GM10248 (cell line): Measurements from ENCODE around the gene PITPNC1.

ENCODE experiments used
- CTCF ChIA-PET: fragments of 300-600 bp; sonication (Branson Sonifier 250); formaldehyde crosslinking; extraction: SDS; loops from one replicate; lab custom pipeline; 2021; ENCODE audit warnings: antibody characterized with exemption; lab: Yijun Ruan, JAX
- POLR2A ChIA-PET: fragments of 350-650 bp; sonication (Branson Sonifier 250); formaldehyde crosslinking; extraction: SDS; loops from one replicate; lab custom pipeline; 2020; ENCODE audit warnings: antibody characterized with exemption; lab: Yijun Ruan, JAX
- DNase-seq: peaks from one replicate; pipeline ENCODE4 v3.0.0; 2012; ENCODE audit errors: extremely low spot score
- TF ChIP-seq, protein P1 (sequence below): IDR thresholded peaks from 2 replicates; pipeline ENCODE4 v1.5.1; 2012; ENCODE audit warnings: mild to moderate bottlenecking, low read depth; ENCODE audit errors: extremely low read depth, missing control alignments, control extremely low read depth

Gene PITPNC1

DNA sequence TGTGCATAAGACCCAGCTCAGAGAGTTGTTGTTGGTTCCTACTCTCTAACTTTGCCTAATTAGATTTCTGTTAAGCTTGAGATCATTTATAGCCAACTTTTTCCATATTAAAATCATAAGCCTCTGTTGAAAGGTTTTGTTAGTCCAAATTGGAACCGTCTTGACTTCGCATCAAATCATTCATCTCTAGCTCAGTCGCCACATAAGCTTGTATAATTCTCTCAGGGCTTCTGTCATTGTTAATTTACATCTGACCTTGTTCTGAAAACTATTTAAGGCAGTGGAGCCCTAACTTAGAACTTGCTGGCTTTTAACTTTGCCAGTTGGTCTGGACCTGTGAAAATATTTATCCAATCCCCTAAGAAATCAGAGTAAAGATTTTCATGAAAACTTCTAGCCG is 107.2 kb downstream of the PITPNC1 start:
- no peak for DNase-seq
- ChIA-PET POLR2A (no interaction called here), CTCF (interaction anchor here (0.7 to 5.3 kb wide), 4 partner anchors 10 to 109 kb away, joined by 3 to 27 read pairs (median 20); no protein-coding TSS in a partner anchor)
- TF ChIP-seq, protein P1, sequence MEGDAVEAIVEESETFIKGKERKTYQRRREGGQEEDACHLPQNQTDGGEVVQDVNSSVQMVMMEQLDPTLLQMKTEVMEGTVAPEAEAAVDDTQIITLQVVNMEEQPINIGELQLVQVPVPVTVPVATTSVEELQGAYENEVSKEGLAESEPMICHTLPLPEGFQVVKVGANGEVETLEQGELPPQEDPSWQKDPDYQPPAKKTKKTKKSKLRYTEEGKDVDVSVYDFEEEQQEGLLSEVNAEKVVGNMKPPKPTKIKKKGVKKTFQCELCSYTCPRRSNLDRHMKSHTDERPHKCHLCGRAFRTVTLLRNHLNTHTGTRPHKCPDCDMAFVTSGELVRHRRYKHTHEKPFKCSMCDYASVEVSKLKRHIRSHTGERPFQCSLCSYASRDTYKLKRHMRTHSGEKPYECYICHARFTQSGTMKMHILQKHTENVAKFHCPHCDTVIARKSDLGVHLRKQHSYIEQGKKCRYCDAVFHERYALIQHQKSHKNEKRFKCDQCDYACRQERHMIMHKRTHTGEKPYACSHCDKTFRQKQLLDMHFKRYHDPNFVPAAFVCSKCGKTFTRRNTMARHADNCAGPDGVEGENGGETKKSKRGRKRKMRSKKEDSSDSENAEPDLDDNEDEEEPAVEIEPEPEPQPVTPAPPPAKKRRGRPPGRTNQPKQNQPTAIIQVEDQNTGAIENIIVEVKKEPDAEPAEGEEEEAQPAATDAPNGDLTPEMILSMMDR = no peak

DNA sequence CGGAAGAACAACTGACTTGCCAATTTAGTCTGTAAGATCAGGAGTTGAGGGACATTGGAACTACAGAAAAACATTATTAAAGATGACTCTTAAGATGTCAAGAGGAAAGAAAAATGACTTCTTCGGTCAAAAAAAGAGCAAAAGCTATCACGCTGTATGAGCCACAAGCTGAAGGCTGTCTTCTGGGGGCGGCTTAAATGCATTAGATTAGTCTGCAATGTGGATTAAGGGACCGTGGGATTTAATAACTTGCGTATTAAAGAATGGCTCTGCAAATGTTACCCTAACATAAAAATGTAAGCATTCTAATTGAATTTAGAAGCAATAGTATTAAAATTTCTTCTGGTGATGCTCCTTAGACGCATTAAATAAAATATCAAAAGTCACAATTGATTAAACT is 108.6 kb downstream of the PITPNC1 start:
- POLR2A ChIA-PET = no interaction called here
- TF ChIP-seq, protein P1 = no peak
- DNase-seq = no peak
- CTCF ChIA-PET = interaction anchor here (5.3 kb wide), 1 partner anchor 12 kb away, joined by 27 read pairs; no protein-coding TSS in a partner anchor

DNA sequence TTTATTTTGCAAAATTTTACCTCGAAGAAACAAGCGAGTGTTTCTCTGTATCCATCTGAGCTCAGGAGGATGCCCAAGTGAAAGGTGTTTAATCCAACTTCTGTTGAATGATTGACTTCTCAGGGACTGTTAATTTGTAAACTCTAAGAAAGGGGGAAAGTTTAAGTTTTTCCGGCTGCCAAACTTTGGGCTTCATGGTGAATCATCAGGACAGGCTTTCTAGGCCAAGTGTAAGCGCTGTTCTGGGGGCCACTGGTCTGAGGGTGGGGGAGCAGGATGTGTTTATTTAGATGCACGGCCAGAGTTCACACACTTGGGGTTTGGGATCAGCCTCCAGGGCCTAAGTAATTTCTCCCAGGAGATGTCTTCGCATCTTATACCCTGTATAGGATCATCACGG is 110.4 kb downstream of the PITPNC1 start:
- no peak for DNase-seq
- ChIA-PET CTCF (interaction anchor here (1.0 to 1.5 kb wide), 6 partner anchors 10 to 112 kb away, joined by 3 to 12 read pairs (median 3); no protein-coding TSS in a partner anchor), POLR2A (interaction anchor here (0.8 kb wide), 1 partner anchor 12 kb away, joined by 3 read pairs; no protein-coding TSS in a partner anchor)
- TF ChIP-seq, protein P1 = no peak

DNA sequence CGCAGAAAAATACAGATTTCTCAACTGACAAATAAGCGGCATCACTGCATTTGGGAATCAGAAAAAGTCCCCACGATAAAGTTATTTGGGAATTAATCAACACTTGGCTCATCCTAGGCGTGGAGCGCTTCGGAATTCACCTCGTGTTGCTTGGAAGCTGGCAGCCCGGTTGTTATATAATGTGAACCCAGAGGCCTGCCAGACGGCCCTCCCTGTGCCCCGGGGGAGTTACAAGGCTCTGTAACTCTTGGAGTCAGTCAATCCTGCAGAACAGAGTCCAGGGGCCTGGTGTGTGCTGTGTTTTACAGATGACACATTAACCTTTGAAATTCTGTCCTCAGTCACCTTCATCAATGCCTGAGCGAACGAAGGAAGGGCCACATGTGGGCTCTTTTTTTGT is 111.1 kb downstream of the PITPNC1 start:
- CTCF ChIA-PET = interaction anchor here (1.5 kb wide), 1 partner anchor 109 kb away, joined by 4 read pairs; no protein-coding TSS in a partner anchor
- POLR2A ChIA-PET = no interaction called here
- no peak for DNase-seq
- TF ChIP-seq, protein P1 = no peak

DNA sequence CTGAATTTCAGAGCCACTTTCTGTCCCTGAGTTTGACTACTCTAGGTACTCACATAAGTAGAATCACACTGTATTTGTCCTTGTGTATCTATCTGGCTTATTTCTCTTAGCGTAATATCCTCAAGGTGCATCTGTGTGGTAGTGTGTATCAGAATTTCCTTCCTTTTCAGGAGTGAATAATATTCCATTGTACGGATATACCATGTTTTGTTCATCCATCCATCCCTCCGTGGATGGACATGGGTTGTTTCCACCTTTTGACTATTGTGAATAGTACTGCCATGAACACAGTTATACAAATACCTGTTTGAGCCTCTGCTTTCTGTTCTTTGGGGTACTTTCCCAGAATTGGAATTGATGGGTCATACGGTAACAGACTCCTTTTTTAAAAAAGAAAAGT is 111.7 kb downstream of the PITPNC1 start:
- CTCF ChIA-PET = no interaction called here
- TF ChIP-seq, protein P1 = no peak
- DNase-seq = no peak
- POLR2A ChIA-PET = no interaction called here

DNA sequence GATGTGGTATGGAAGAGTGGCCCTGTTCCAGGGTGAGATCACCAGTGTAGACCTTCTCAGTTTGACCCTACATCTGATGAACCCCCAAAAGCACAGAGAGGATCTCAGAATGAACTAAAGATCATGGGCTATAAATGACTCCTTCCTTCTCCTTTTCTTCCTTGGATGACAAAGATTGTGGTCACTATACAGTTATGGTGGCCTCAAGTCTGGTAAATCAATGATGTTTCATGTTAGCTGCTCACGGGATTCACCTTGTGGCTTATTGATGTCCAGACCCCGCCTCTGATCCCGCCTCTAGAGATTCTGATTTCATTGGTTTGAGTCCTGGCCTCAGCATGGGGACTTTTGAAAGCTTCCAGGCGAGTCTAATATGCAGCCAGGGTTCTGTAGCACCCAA is 112.2 kb downstream of the PITPNC1 start:
- TF ChIP-seq, protein P1 = no peak
- CTCF ChIA-PET = interaction anchor here (2.6 kb wide), 1 partner anchor 14 kb away, joined by 18 read pairs; no protein-coding TSS in a partner anchor
- POLR2A ChIA-PET = no interaction called here
- DNase-seq = no peak
